SU-DHL-6 (cell line): Measurements from ENCODE around the gene VSIG10L.

ENCODE experiments used
- H2AFZ ChIP-seq: fragments of 200-600 bp; sonication (generic); 2 replicates; pipeline ENCODE4 v1.6.1; 2014; ENCODE audit warnings: low read depth, mild to moderate bottlenecking, moderate library complexity, mixed read lengths, antibody characterized with exemption, low read length; ENCODE audit not compliant: severe bottlenecking
- H3F3A ChIP-seq: fragments of 200-600 bp; shearing (Covaris generic); 2 replicates; pipeline ENCODE4 v1.6.0; 2016; ENCODE audit warnings: antibody characterized with exemption, mild to moderate bottlenecking; ENCODE audit not compliant: insufficient read depth
- H3K27ac ChIP-seq: fragments of 200-600 bp; sonication (generic); 2 replicates; pipeline ENCODE4 v1.5.1; 2016; ENCODE audit warnings: low read depth, mild to moderate bottlenecking, low read length, moderate library complexity, mixed read lengths
- H3K27me3 ChIP-seq: fragments of 200-600 bp; sonication (generic), shearing (Covaris generic); 2 replicates; pipeline ENCODE4 v1.6.0; 2014; ENCODE audit warnings: mild to moderate bottlenecking, low read length
- H3K36me3 ChIP-seq: fragments of 200-600 bp; sonication (generic); 2 replicates; pipeline ENCODE4 v1.6.1; 2014; ENCODE audit warnings: mild to moderate bottlenecking, low read length, mixed read lengths
- H3K4me2 ChIP-seq: fragments of 300-600, 200-600 bp; shearing (Covaris generic), sonication (generic); 2 replicates; pipeline ENCODE4 v1.6.0; 2014; ENCODE audit warnings: low read length, low read depth, mild to moderate bottlenecking; ENCODE audit not compliant: poor library complexity, severe bottlenecking
- H3K4me3 ChIP-seq: fragments of 200-600 bp; sonication (generic); 2 replicates; pipeline ENCODE4 v1.5.1; 2014; ENCODE audit warnings: antibody characterized with exemption, low read length, mild to moderate bottlenecking, mixed read lengths; ENCODE audit not compliant: insufficient read depth, poor library complexity, severe bottlenecking
- H3K79me2 ChIP-seq: fragments of 200-600 bp; sonication (generic); 2 replicates; pipeline ENCODE4 v1.6.1; 2014; ENCODE audit warnings: mild to moderate bottlenecking, low read length, moderate library complexity; ENCODE audit not compliant: insufficient read depth
- H3K9ac ChIP-seq: fragments of 200-600 bp; sonication (generic); 2 replicates; pipeline ENCODE4 v1.7.0; 2014; ENCODE audit warnings: mild to moderate bottlenecking, low read length
- H3K9me2 ChIP-seq: fragments of 200-600 bp; sonication (generic); replicated peaks from 2 replicates; pipeline ENCODE4 v1.6.1; 2014; ENCODE audit warnings: low read length; ENCODE audit not compliant: insufficient read depth
- H3K9me3 ChIP-seq: fragments of 200-600 bp; sonication (generic); 2 replicates; pipeline ENCODE4 v1.6.1; 2014; ENCODE audit warnings: low read length, mixed read lengths; ENCODE audit not compliant: insufficient read depth
- H4K20me1 ChIP-seq: fragments of 200-600 bp; sonication (generic); 2 replicates; pipeline ENCODE4 v1.6.1; 2014; ENCODE audit warnings: low read depth, mild to moderate bottlenecking, antibody characterized with exemption, low read length, moderate library complexity, mixed read lengths
- CTCF ChIP-seq: fragments of 200-600 bp; sonication (generic); IDR thresholded peaks from one replicate; pipeline ENCODE4 v1.5.1; 2017; ENCODE audit warnings: antibody characterized with exemption, mild to moderate bottlenecking, low read length, moderate library complexity; ENCODE audit not compliant: insufficient read depth, poor library complexity, severe bottlenecking
- EZH2phosphoT487 ChIP-seq: fragments of 200-600 bp; sonication (generic), shearing (Covaris generic); conservative IDR thresholded peaks from 2 replicates; pipeline ENCODE4 v1.6.1; 2018; ENCODE audit warnings: mild to moderate bottlenecking, antibody characterized with exemption, low read length, moderate library complexity, mixed read lengths

VSIG10L gene

GRCh38 chr19:51316688-51317087 is 25.3 kb downstream of the VSIG10L start:
- no peaks in the 10 kb centered on the region for H4K20me1 ChIP-seq
- no peak for TF ChIP-seq CTCF
- TF ChIP-seq EZH2phosphoT487, result no peak
- no peak overlapping the region for H3K27ac ChIP-seq
- H3K36me3 ChIP-seq, result no peaks in the 10 kb centered on the region
- H3F3A ChIP-seq, result no peaks in the 10 kb centered on the region
- H3K4me2 ChIP-seq, result no peak overlapping the region
- no peak overlapping the region for H2AFZ ChIP-seq
- no peaks in the 10 kb centered on the region for H3K9me3 ChIP-seq
- no peaks in the 10 kb centered on the region for H3K79me2 ChIP-seq
- no peak overlapping the region for H3K9ac ChIP-seq
- no peaks in the 10 kb centered on the region for H3K27me3 ChIP-seq
- no peak overlapping the region for H3K4me3 ChIP-seq
- H3K9me2 ChIP-seq, result no peaks in the 10 kb centered on the region

DNA sequence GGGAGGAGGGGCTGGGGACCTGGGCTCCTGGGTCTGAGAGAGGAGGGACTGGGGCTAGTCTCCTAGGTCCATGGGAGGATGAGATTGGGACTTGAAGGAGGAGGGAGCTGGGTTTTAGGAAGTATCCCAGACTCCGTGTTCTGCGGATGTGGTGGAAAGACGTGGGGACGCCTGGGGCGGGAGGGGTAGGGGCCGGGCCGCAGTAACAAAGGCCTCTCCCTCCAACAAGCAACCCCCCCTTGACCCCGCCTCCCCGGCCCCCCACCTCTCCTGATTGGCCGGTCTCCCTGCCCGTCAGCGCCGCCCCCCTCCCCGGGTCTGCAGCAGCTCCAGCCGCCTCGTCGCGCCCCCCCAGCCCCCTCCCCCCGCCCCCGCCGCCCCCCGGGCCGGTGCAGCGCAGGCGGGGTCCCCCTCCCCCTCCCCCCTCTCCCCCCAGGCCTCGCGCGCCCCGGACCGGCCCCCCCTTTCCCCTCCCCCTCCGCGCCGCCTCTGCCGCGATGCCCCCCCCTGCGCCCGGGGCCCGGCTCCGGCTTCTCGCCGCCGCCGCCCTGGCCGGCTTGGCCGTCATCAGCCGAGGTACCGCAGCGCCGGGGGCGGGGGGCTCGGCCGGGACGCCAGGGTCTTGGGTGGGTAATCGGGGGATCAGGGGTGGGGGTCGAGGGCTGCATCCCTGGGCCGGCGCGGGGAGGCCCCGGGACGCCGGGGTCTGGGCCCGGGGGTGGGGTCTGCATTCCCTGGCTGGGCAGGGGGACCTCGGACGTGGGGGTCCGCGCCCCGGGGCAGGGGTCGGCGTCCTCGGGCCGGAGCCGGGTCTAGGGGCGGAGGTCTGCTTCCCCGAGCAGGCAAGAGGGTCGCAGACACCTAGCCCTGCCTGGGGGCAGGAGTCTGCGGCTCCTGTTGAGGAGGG is 30.3 kb downstream of the VSIG10L start, which contains the start of gene IGLON5:
TSS of gene IGLON5 (plus strand) at position 294 of the 907 bp plus-strand sequence. CDS start at position 498, 204 bp downstream.
- no peak within 1 kb of the TSS for H3K4me3 ChIP-seq
- no peak within 1 kb of the TSS for H3K27ac ChIP-seq
- no peak within 1 kb of the TSS for H2AFZ ChIP-seq
- H3K9me3 ChIP-seq, result 0 out of 2 replicates have a peak, but pooled peaks cover 8% of the 10 kb centered on the region
- no peaks in the 10 kb centered on the region for H3F3A ChIP-seq
- TF ChIP-seq CTCF (no peak), EZH2phosphoT487 (no peak)
- no peaks in the 10 kb centered on the region for H3K9me2 ChIP-seq
- H4K20me1 ChIP-seq, result no peaks in the 10 kb centered on the region
- H3K79me2 ChIP-seq, result no peaks in the 10 kb centered on the region
- H3K4me2 ChIP-seq, result no peak within 1 kb of the TSS
- no peak within 1 kb of the TSS for H3K9ac ChIP-seq
- H3K27me3 ChIP-seq, result no peaks in the 10 kb centered on the region
- H3K36me3 ChIP-seq, result no peaks in the 10 kb centered on the region

GRCh38 chr19:51305479-51305878 is 36.5 kb downstream of the VSIG10L start:
- Histone ChIP-seq H3K27me3 (no peaks in the 10 kb centered on the region; the same call in 1 of the 2 replicates), H3K9ac (no peak overlapping the region), H3K4me2 (no peak overlapping the region), H3F3A (no peaks in the 10 kb centered on the region), H3K27ac (no peak overlapping the region), H3K9me2 (no peaks in the 10 kb centered on the region), H3K9me3 (peaks cover 8% of the 10 kb centered on the region; the same call in 1 of the 2 replicates), H4K20me1 (no peaks in the 10 kb centered on the region), H2AFZ (no peak overlapping the region), H3K79me2 (no peaks in the 10 kb centered on the region), H3K4me3 (no peak overlapping the region), H3K36me3 (no peaks in the 10 kb centered on the region)
- no peak for TF ChIP-seq CTCF
- TF ChIP-seq EZH2phosphoT487, result no peak
